Caki2 (cell line): Measurements from ENCODE around the gene MTCH2. TPM values are rescaled to one million over a fixed set of nuclear protein-coding genes. Genes with fewer than 3 reads are reported as not detected.
A peak's percentile ranks its signal among the peaks of the same experiment; 100 is the strongest.
"Not testable (repeated sequence)": the region's sequence is repeated elsewhere in the genome, so short reads cannot be mapped to it uniquely, and the experiment has no call there.

Source experiments
- DNase-seq: peaks from one replicate; pipeline ENCODE4 v3.0.0-alpha.2; 2015; ENCODE audit warnings: low read depth
- in situ Hi-C: cut with HindIII; loops from 2 replicates; pipeline ENCODE4 v1.10.0; 2016; ENCODE audit warnings: low sequenced_read_pairs, low pct_unique_long_range_greater_than_20kb, mixed read lengths
- total RNA-seq: library from RNA; depleted of rRNA; stranded (reverse); fragments of >200 nt; shearing (Covaris generic); gene quantifications from 2 replicates; pipeline ENCODE4 v1.2.3, GENCODE V29; 2014; ENCODE audit warnings: low replicate concordance

Gene MTCH2
- total RNA-seq, 1 experiment from 2014 or later, result 17.6 TPM

- in situ Hi-C loops, result no loop called here
- no peak for DNase-seq
Measured at GRCh38 chr11:47646019-47646418, 3.7 kb upstream of the MTCH2 start.

GRCh38 chr11:47645500-47645899 is 3.1 kb upstream of the MTCH2 start:
- DNase-seq, result no peak
- in situ Hi-C loops, result no loop called here

- in situ Hi-C loops, result no loop called here
- DNase-seq, result no peak
Measured at GRCh38 chr11:47641600-47642098, 710 bp downstream of the MTCH2 start.

- in situ Hi-C loops, DNase-seq: not testable (repeated sequence)
Measured at GRCh38 chr11:47640506-47640905, 1.9 kb downstream of the MTCH2 start.

- DNase-seq, in situ Hi-C loops: not testable (repeated sequence)
Measured at GRCh38 chr11:47636331-47636730, 6.0 kb downstream of the MTCH2 start.

GRCh38 chr11:47631473-47631872 is 10.9 kb downstream of the MTCH2 start:
- DNase-seq, result peak; percentile 43
- in situ Hi-C loops, result no loop called here

- in situ Hi-C loops, result no loop called here
- no peak for DNase-seq
Measured at GRCh38 chr11:47628026-47628425, 14.3 kb downstream of the MTCH2 start.

- no peak for DNase-seq
- in situ Hi-C loops, result no loop called here
Measured at GRCh38 chr11:47626234-47626633, 16.1 kb downstream of the MTCH2 start.

GRCh38 chr11:47620836-47621378 is 21.5 kb downstream of the MTCH2 start:
- DNase-seq, result no peak
- in situ Hi-C loops, result no loop called here

- in situ Hi-C loops, result no loop called here
- peak; percentile 5 for DNase-seq
Measured at GRCh38 chr11:47617417-47617809, 24.9 kb downstream of the MTCH2 start.

GRCh38 chr11:47616726-47617416 is 25.5 kb downstream of the MTCH2 start:
- in situ Hi-C loops, result no loop called here
- peak; percentile 22 for DNase-seq

GRCh38 chr11:47615249-47615648 is 27.1 kb downstream of the MTCH2 start:
- no peak for DNase-seq
- in situ Hi-C loops, result no loop called here

- no peak for DNase-seq
- in situ Hi-C loops, result no loop called here
Measured at GRCh38 chr11:47611348-47611794, 31.0 kb downstream of the MTCH2 start.

GRCh38 chr11:47609675-47610074 is 32.7 kb downstream of the MTCH2 start:
- DNase-seq, result no peak
- in situ Hi-C loops, result no loop called here

- in situ Hi-C loops, result no loop called here
- no peak for DNase-seq
Measured at GRCh38 chr11:47607380-47607779, 35.0 kb downstream of the MTCH2 start.

GRCh38 chr11:47606731-47607130 is 35.6 kb downstream of the MTCH2 start:
- DNase-seq, result no peak
- in situ Hi-C loops, result no loop called here

- in situ Hi-C loops, result no loop called here
- no peak for DNase-seq
Measured at GRCh38 chr11:47605921-47606320, 36.4 kb downstream of the MTCH2 start.

GRCh38 chr11:47603295-47603694 is 39.1 kb downstream of the MTCH2 start:
- DNase-seq, result no peak
- in situ Hi-C loops, result no loop called here

- in situ Hi-C loops, result no loop called here
- no peak for DNase-seq
Measured at GRCh38 chr11:47599902-47600301, 42.5 kb downstream of the MTCH2 start.

GRCh38 chr11:47595967-47596366 is 46.4 kb downstream of the MTCH2 start:
- in situ Hi-C loops, result no loop called here
- no peak for DNase-seq
